GM10266 (cell line): Measurements from ENCODE around the gene CARS2.

Source experiments
- DNase-seq: peaks from one replicate; pipeline ENCODE4 v3.0.0; 2012; ENCODE audit errors: extremely low spot score
- CTCF ChIP-seq: IDR thresholded peaks from 2 replicates; pipeline ENCODE4 v1.5.1; 2012; ENCODE audit warnings: mild to moderate bottlenecking, low read depth; ENCODE audit not compliant: control insufficient read depth, insufficient read depth; ENCODE audit errors: missing control alignments

The CARS2 gene

GRCh38 chr13:110650436-110650835 lies 55.5 kb downstream of the CARS2 start:
- no peak for DNase-seq
- TF ChIP-seq CTCF = no peak

- TF ChIP-seq CTCF = no peak
- DNase-seq = no peak
Measured at GRCh38 chr13:110649551-110649950, 56.4 kb downstream of the CARS2 start.

- no peak for DNase-seq
- no peak for TF ChIP-seq CTCF
Measured at GRCh38 chr13:110648848-110649421, 57.0 kb downstream of the CARS2 start.

- DNase-seq = no peak
- no peak for TF ChIP-seq CTCF
Measured at GRCh38 chr13:110648146-110648819, 57.6 kb downstream of the CARS2 start.

GRCh38 chr13:110647365-110647737 lies 58.6 kb downstream of the CARS2 start:
- no peak for TF ChIP-seq CTCF
- DNase-seq = no peak

- DNase-seq = no peak
- no peak for TF ChIP-seq CTCF
Measured at GRCh38 chr13:110646442-110647364, 59.2 kb downstream of the CARS2 start.
